GM19468 (cell line): ENCODE measurements around the gene PLOD3.
"Not testable (repeated sequence)": the region's sequence is repeated elsewhere in the genome, so short reads cannot be mapped to it uniquely, and the experiment has no call there.

ENCODE experiments used
- ATAC-seq: cut with Tn5 transposase; IDR thresholded peaks from one replicate; pipeline ENCODE4 v1.9.1; 2021; ENCODE audit warnings: mild to moderate bottlenecking, moderate library complexity, moderate number of reproducible peaks; ENCODE audit not compliant: unreplicated experiment; ENCODE audit errors: extremely low read depth

Gene PLOD3, protein sequence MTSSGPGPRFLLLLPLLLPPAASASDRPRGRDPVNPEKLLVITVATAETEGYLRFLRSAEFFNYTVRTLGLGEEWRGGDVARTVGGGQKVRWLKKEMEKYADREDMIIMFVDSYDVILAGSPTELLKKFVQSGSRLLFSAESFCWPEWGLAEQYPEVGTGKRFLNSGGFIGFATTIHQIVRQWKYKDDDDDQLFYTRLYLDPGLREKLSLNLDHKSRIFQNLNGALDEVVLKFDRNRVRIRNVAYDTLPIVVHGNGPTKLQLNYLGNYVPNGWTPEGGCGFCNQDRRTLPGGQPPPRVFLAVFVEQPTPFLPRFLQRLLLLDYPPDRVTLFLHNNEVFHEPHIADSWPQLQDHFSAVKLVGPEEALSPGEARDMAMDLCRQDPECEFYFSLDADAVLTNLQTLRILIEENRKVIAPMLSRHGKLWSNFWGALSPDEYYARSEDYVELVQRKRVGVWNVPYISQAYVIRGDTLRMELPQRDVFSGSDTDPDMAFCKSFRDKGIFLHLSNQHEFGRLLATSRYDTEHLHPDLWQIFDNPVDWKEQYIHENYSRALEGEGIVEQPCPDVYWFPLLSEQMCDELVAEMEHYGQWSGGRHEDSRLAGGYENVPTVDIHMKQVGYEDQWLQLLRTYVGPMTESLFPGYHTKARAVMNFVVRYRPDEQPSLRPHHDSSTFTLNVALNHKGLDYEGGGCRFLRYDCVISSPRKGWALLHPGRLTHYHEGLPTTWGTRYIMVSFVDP

DNA sequence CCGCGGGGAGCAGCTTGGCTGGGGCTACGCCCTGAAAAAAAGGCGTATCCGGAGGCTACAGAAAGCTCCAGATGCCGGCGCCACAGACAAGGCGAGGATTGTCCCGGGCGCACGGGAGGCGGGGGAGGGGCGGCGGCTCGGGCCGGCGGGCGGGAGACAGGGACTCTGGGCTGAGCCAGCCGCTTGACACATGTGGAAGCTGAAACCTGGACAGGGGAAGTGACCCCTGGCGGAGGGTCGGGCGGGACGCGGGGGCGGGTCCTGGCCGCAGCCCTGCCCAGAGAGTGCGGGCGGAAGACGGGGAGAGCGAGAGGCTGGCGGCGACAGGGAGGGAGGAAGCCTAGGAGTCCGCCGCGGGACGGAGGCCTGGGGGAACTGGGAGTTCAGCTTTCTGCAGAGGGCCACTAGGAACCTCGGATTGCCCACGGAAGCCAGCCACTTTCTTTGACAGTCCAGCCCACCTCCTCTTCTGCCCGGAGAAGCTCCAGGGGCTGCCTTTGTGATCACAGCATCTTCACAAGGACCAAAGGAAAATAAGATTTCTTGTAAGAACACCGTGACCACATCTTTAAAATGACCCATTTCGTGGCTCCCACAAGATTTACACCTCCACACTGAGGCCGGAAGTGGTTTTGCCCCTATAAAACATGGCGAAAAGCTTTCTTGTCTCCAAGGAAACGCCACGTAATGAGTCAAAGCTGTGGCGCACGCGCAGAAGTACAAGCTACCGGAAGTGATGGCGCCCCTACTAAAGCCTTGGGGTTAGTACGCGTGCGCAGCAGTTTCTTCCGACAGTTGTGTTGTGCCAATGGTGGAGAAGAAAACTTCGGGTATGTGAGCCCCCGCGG is at the start of gene PLOD3, which contains the start of gene ZNHIT1:
Gene PLOD3 (minus strand): TSS at position 194 of the 848 bp plus-strand sequence. CDS start 307 bp downstream, outside the sequence.
Gene ZNHIT1 (plus strand): TSS at position 778 of the 848 bp plus-strand sequence. CDS start 31 bp downstream, at position 809.
- ATAC-seq: peak; percentile 51

DNA sequence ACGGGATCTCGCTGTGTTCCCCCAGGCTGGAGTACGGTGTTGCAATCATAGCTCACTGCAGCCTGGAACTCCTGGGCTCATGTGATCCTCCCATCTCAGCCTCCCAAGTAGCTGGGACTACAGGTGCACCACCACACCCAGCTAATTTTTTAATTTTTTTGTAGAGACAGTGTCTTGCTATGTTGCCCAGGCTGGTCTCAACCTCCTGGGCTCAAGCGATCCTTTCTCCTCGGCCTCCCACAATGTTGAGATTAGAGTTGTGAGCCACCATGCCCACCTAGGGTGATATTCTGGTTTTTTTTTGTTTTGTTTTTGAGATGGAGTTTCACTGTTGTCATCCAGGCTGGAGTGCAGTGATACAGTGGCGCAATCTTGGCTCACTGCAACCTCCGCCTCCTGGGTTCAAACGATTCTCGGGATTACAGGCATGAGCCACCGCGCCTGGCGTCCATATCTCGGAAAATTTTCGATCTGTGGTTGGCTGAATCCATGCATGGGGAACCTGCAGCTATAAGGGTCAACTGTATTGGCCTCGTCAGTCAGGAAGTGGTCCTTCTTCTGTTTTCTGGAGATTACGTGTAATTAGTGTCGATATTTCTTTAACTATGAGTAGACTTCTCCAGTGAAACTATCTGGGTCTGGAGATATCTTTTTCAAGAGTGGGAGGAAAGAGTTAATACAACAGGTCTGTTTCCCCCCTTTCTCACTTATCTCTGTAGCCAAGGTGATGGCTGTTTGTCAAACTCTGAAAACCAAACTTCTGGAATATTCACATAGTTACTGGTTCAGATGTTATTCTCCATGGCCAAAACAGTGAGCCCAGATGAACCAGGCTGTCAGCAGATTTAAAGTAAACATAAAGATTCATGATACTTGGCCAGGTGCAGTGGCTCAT is 48.5 kb upstream of the PLOD3 start:
- no peak for ATAC-seq

DNA sequence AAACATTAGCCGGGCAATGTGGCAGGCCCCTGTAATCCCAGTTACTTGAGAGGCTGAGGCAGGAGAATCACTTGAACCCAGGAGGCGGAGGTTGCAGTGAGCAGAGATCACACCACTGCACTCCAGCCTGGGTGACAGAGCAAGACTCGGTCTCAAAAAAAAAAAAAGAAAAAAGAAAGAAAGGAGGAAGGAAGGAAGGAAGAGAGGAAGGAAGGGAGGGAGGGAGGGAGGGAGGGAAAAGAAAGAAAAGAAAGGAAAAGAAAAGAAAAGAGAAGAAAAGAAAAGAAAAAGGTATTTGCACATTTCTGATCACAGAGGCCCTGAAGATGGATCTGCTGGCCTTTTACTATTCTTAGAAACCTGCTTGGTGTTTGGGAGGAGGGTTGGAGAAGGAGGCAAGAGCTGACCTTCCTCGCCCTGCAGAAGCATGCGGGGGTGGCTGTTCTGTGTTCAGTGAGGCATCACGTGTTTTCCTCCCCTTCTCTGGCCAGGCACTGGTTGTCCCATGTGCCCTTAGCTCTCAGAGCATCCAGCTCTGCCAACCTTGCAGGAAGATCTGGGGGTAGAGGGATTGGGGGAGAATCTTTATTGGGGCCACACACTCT is 46.8 kb upstream of the PLOD3 start:
- ATAC-seq: not testable (repeated sequence)

DNA sequence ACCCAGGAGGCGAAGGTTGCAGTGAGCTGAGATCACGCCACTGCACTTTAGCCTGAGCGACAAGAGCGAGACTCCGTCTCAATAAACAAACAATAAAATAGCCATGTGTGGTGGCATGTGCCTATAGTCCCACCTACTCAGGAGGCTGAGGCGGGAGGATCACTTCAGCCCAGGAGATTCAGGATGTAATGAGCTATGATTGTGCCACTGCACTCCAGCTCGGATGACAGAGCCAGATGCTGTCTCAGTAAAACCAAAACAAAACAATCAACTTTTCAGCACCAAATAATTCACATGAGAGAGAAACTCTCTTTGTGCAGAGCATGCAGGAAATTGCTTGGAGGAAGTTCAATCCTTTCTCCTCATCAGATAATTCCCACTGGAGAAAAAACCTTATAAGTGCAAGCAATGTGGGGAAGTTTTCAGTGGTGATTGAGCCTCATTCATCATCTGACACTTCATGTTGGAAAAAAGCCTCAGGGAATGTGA is 40.9 kb upstream of the PLOD3 start:
- ATAC-seq: no peak

DNA sequence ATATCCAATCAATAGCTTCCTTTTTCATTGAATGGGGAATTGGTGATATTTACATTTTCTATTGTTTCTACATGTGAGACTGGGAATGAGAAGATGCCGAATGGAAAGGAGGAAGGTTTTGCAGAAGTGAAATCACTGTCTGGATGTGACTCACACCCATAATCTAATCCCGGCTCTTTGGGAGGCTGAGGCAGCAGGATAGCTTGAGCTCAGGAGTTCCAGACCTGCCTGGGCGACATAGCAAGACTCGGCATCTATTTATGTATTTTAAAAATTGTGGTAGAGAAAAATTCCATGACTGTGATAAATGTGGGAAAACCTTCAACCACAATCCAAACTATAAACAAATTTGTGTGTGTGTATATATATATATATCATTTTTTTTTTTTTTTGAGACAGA is 38.4 kb upstream of the PLOD3 start:
- ATAC-seq: no peak

DNA sequence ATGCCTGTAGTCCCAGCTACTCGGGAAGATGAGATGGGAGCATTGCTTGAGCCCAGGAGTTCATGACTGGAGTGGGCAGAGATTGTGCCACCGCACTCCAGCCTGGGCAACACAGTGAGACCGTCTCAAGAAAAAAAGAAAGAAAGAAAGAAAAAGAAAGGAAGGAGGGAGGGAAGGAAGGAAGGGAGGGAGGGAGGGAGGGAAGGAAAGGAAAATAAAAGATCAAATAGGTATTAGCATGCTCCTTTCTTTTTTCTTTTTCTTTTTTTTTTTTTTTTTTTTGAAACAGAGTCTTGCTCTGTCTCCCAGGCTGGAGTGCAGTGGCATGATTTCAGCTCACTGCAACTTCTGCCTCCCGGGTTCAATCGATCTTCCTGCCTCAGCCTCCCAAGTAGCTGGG is 35.8 kb upstream of the PLOD3 start:
- ATAC-seq: not testable (repeated sequence)

DNA sequence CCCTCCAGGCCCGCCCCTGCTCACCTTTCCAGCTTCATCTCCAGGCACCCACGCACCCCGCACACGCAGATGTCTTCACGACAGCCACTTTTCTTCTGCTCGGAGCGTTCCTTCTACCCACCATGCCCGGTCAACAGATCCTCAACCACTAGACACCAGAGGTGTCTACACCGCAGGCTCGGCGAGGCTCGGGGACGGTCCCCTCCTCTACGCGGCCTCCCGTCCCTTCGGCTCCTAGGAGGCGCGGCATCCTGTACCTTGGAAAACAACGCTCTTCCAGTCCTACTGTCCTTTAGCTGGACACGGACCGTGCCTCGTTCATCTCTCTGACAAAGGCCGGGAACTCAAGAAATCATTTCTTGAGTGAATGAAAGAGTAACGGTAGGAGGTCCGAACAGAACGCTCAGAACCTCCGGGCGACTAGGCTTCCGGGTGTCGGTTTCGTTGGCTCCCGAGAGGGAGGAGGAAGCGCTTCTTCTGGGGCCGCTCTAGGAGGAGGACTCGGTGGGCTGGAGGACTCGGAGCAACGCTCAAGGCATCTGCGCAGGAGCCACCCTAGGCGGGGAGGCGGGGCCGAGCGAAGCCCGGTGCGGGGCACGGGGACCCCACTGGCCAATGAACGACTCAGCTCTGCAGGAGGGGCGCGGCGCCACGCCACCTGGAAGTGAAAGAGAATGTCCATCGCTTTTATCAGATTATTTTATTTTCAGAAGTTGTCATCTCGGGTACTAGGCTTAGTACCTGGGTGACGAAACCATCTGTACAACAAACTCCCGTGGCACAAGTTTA is 34.7 kb upstream of the PLOD3 start:
- ATAC-seq: peak; percentile 86

DNA sequence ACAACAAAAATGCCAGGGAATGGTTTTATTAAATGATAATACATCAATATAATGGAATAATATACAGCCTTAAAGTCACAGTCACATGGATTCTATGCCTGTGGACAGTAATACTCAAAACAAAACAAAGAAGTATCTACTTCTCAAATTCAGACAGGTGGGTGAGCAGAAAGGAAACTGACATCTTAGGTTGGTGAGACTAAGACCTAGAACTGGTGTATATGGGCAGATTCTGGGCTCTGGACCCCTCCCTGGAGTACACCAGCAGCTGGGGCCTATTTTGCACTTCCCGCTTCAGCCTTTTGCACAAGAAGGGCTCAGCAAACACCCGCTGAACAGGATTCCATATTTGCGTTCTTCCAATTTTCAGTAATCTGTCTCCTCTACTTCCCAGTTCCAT is 32.9 kb upstream of the PLOD3 start:
- ATAC-seq: no peak

DNA sequence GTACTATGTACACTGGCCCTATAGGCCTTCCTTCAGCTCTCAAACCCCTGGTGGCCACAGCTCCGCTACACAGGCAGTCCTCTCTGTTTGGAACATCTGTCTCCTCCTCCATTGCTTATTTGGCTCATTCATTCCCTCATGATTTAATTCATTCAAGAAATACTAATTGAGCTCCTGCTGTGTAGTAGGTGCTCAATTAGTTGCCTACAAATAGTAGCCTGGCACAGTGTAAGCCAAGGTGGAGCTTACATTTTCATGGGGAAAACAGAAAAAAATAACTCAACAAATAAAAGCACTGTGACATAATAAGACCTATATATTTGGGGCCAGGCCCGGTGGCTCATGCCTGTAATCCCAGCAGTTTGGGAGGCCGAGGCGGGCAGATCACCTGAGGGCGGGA is 30.9 kb upstream of the PLOD3 start:
- no peak for ATAC-seq

DNA sequence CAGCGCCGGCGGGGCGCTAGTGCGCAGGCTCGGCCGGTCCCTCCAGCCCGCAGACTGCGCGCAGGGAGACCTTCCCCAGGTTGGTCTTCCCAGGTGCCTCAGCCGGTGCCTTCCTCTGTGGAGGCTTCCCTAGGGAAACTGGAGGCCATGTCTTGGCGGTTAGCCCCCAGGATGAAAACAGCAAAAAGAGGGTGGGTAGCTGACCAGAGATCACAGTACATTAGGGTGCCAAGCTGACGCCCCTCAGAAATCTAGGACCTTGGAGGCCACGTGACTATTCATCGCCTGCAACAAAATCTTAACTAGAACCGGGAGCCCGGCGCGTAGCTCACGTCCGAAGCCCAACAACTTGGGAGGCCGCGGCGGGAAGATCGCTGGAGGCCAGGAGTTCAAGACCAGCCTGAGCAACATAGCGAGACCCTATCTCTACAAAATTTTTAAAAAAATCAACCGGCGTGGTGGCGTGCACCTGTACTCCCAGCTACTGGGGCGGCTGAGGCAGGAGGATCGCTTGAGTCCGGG is 27.8 kb upstream of the PLOD3 start:
- ATAC-seq: no peak

DNA sequence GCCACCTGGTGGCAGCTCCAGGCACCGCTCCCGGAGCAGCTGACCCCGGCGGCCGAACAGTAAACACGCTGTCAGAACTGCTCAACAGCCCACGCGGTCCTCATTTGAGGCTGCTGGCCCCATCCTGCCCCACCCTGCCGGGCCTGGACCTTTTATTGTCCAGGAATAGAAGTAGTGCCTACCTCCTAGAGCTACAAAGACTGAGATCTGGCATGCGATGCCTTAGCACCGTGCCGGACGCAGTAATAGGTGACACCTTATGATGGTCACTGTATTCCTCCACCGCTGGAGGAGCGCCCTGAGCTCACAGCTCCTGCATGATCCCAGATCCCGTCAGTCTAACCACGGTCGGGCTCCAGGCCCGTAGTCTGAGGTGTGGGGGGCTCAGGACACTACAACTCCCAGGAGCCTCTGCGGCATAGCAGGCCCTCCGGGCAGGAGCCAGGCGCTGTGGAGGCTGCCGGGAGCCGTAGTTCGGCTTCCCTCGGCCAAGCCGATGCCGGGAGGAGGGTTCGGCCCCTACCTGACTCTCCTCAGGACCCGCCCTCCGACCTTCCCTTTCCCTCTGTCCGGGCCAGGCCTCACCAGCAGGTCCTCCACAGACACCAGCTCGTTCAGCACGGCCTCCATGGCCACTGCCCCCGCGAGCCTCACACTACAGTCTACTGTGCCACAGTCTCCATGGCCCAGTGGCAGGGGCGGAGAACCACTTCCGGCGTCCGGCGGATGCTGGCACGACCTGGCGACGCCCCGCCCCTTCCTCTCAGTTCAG is 27.2 kb upstream of the PLOD3 start, which contains the start of gene FIS1:
Gene FIS1 (minus strand): TSS at position 707 of the 772 bp plus-strand sequence. CDS start 77 bp downstream, at position 630.
- ATAC-seq: peak; percentile 85

DNA sequence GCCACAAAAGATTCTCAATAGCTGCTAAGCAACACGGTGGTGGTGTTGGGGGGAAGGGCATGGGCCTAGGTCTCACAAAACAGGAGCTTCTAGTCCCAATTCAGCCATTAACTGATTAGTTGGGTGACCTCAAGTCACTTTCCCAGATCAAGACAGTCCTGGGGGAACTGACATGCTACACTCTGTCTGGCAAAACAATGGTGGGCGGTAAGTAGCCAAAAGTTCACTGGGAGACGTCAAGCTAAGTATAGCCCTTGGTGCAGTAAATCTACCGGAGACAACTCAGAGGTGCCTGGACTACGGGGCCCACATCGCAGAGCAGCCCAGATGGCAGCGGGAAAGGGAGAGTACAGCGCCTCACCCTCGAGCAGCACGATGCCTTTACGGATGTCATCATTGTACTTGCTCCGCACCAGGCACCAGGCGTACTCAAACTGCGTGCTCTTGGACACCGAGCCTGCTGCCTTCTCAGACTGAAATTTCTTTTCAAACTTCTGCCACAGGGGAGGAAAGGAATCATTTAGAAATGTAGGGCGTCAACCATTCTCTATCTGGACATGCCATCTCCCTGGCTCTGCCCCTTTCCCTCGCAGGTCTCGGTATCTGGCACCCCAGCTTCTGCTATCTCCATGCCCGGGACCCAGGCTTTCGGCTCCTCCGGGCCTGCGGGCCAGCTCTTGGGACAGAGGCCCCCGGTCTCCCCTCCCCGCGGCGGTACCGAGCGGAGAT is 26.4 kb upstream of the PLOD3 start:
- no peak for ATAC-seq

DNA sequence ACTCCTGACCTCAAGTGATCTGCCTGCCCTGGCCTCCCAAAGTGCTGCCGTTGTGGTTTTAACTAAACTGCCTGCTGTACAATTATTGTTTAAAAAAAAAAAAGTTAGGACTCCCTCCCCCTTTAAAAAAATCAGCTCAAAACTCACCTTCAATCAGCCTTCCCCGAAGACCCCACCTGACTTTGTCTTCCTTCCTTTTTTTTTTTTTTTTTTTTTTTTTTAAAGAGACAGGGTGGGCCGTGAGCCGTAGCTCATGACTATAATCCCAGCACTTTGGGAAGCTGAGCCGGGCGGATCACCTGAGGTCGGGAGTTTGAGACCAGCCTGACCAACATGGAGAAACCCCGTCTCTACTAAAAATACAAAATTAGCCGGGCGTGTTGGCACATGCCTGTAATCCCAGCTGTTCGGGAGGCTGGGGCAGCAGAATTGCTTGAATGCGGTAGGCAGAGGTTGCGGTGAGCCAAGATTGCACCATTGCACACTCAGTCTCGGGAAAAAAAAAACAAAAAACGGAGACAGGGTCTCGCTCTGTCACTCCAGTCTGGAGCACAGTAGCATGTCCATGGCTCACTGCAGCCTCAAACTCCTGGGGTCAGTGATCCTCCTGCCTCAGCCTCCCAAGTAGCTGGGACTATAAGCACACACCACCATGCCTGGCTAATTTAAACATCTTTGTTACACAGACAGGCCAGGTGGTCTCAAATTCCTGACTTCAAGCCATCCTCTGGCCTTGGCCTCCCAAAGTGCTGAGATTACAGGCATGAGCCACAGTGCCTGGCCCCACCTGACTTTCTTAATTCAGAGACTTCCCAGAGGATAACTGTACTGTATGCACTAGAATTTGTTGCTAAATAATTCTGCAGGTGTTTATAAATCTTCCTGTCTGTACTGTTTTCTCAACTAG is 24.3 kb upstream of the PLOD3 start:
- ATAC-seq: no peak

DNA sequence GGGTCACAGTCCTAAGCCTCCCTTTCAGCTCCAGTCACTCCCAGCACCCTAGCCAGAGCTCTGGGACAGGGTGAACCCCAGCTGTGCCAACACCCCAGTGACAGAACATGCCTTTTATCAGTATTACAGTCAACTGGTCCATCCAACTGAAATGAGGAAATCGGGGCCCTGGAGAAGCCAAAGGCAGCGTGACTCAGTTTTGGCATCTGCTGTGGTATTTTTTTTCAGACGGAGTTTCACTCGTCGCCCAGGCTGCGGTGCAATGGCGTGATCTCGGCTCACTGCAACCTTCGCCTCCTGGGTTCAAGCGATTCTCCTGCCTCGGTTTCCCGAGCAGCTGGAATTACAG is 23.6 kb upstream of the PLOD3 start:
- ATAC-seq: no peak

DNA sequence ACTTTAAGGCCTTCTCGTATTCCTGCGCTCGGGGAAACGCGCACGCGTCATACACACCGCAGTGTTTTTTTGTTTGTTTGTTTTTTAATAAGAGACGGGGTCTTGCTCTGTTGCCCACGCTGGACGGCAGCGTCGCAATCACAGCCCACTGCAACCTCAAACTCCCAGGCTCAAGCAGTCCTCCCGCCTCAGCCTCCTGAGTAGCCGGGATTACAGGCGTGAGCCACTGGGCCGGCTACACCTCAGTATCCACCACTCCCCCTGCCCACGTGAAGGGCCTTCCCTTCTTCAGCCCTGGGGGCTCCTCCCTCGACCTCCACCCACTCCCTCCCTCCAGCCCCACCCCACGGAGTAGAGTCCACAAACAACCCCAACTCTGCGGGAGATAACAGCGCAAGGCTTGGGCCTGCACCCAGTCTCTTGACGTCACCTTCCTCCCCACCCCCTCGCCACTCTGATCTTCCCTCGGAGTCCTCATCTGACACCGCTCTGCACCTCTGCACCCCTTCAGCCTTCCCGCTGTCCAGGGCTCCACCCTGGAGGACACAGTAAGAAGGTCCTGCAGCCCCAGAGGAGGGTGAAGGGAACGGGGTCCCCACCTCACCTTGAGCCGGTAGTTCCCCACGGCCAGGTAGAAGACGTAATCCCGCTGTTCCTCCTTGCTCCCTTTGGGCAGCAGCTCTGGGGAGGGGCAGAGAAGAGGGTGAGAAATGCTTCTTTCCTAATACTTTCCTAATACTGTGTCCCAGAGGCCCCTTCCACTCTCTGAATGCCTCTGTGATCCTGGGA is 23.0 kb upstream of the PLOD3 start:
- ATAC-seq: no peak
